Hepatocyte (in vitro differentiated cells): ENCODE results near the gene ADGRG4. TPM values are rescaled to one million over a fixed set of nuclear protein-coding genes. Genes with fewer than 3 reads are reported as not detected.

Experiments
- DNase-seq: peaks from one replicate; pipeline ENCODE4 v3.0.0-alpha.2; 2016; ENCODE audit warnings: low spot score
- H2AFZ ChIP-seq: fragments of 200-600 bp; sonication (generic); 2 replicates; pipeline ENCODE4 v1.6.0; 2016; ENCODE audit warnings: antibody characterized with exemption, mild to moderate bottlenecking
- H3K27ac ChIP-seq: fragments of 200-600 bp; sonication (generic); 2 replicates; pipeline ENCODE4 v1.5.1; 2016; ENCODE audit warnings: mild to moderate bottlenecking
- H3K27me3 ChIP-seq: fragments of 200-600 bp; sonication (generic); 2 replicates; pipeline ENCODE4 v1.6.1; 2016
- H3K36me3 ChIP-seq: fragments of 200-600 bp; sonication (generic); replicated peaks from 2 replicates; pipeline ENCODE4 v1.5.1; 2016; ENCODE audit warnings: low read depth; ENCODE audit not compliant: insufficient read depth
- H3K4me1 ChIP-seq: fragments of 200-600 bp; sonication (generic); 2 replicates; pipeline ENCODE4 v1.5.1; 2016; ENCODE audit warnings: mild to moderate bottlenecking, moderate library complexity; ENCODE audit not compliant: insufficient read depth
- H3K4me2 ChIP-seq: fragments of 200-600 bp; sonication (generic); 2 replicates; pipeline ENCODE4 v1.6.0; 2016
- H3K4me3 ChIP-seq: fragments of 200-600 bp; sonication (generic); 2 replicates; pipeline ENCODE4 v1.5.1; 2016; ENCODE audit warnings: mild to moderate bottlenecking
- H3K79me2 ChIP-seq: fragments of 200-600 bp; sonication (generic); 2 replicates; pipeline ENCODE4 v1.6.0; 2017; ENCODE audit warnings: mild to moderate bottlenecking
- H3K9me2 ChIP-seq: fragments of 200-600 bp; sonication (generic); replicated peaks from 2 replicates; pipeline ENCODE4 v1.6.0; 2017; ENCODE audit warnings: mild to moderate bottlenecking; ENCODE audit not compliant: insufficient read depth
- H3K9me3 ChIP-seq: fragments of 200-600 bp; sonication (generic); 2 replicates; pipeline ENCODE4 v1.5.1; 2016; ENCODE audit warnings: low read depth, mild to moderate bottlenecking
- H4K20me1 ChIP-seq: fragments of 200-600 bp; sonication (generic); 2 replicates; pipeline ENCODE4 v1.6.0; 2016; ENCODE audit warnings: mild to moderate bottlenecking; ENCODE audit not compliant: insufficient read depth, poor library complexity, severe bottlenecking
- CTCF ChIP-seq: fragments of 200-600 bp; sonication (generic); IDR thresholded peaks from 2 replicates; pipeline ENCODE4 v1.5.1; 2016; ENCODE audit warnings: antibody characterized with exemption, mild to moderate bottlenecking; ENCODE audit not compliant: poor library complexity
- EZH2 ChIP-seq: fragments of 200-600 bp; sonication (generic); IDR thresholded peaks from 2 replicates; pipeline ENCODE4 v1.6.1; 2016; ENCODE audit warnings: antibody characterized with exemption, mild to moderate bottlenecking, borderline replicate concordance
- EZH2phosphoT487 ChIP-seq: fragments of 200-600 bp; sonication (generic); IDR thresholded peaks from one replicate; pipeline ENCODE4 v1.6.1; 2018; ENCODE audit warnings: antibody characterized with exemption, mild to moderate bottlenecking, low read depth, moderate library complexity; ENCODE audit not compliant: unreplicated experiment, severe bottlenecking
- WGBS: methylation state at CpG from one replicate; pipeline ENCODE4 v1.1.6; 2016; ENCODE audit warnings: low lambda C conversion rate; ENCODE audit errors: missing lambda C conversion rate; 5-methylcytosine and 5-hydroxymethylcytosine counted together
- polyA plus RNA-seq: library from polyadenylated mRNA; unstranded; fragments of >200 nt; fragmentation: Nextera tagmentation; extraction: Ambion mirVana; gene quantifications from 2 replicates; pipeline ENCODE4 v1.2.1, GENCODE V29; 2016
- total RNA-seq: library from RNA; depleted of rRNA; stranded (reverse); fragments of >200 nt; gene quantifications from 2 replicates; pipeline ENCODE4 v1.2.3, GENCODE V29; 2014

ADGRG4 gene
- total and polyA plus RNA-seq, 2 experiments from 2014 or later = 0.27 TPM; not detected in 1

- Histone ChIP-seq H4K20me1 (no peaks in the 10 kb centered on the region), H3K9me3 (no peaks in the 10 kb centered on the region), H3K36me3 (no peaks in the 10 kb centered on the region), H3K27ac (no peak overlapping the region), H3K4me2 (no peak overlapping the region), H3K4me1 (no peaks in the 10 kb centered on the region), H3K4me3 (no peak overlapping the region), H3K9me2 (no peaks in the 10 kb centered on the region), H2AFZ (no peak overlapping the region), H3K79me2 (no peaks in the 10 kb centered on the region), H3K27me3 (no peaks in the 10 kb centered on the region)
- no peak for TF ChIP-seq EZH2phosphoT487
- TF ChIP-seq CTCF = no peak
- no peak for DNase-seq
- WGBS = 55% methylated on average over 3 of the region's 3 CpGs
These were observed 3.7 kb downstream of the ADGRG4 start for GRCh38 chrX:136304493-136304892.

GRCh38 chrX:136306182-136306581 is 5.4 kb downstream of the ADGRG4 start:
- Histone ChIP-seq H2AFZ (no peak overlapping the region), H3K9me2 (no peaks in the 10 kb centered on the region), H3K4me3 (no peak overlapping the region), H3K4me1 (no peaks in the 10 kb centered on the region), H3K27ac (no peak overlapping the region), H3K4me2 (no peak overlapping the region), H3K27me3 (no peaks in the 10 kb centered on the region), H3K9me3 (no peaks in the 10 kb centered on the region), H3K36me3 (no peaks in the 10 kb centered on the region), H4K20me1 (no peaks in the 10 kb centered on the region), H3K79me2 (no peaks in the 10 kb centered on the region)
- WGBS = 76% methylated on average over 1 of the region's 1 CpG
- TF ChIP-seq CTCF (no peak), EZH2 (no peak), EZH2phosphoT487 (no peak)
- DNase-seq = no peak

- H3K4me2 ChIP-seq = no peak overlapping the region
- H3K27ac ChIP-seq = no peak overlapping the region
- H4K20me1 ChIP-seq = no peaks in the 10 kb centered on the region
- H3K79me2 ChIP-seq = no peaks in the 10 kb centered on the region
- H3K9me3 ChIP-seq = no peaks in the 10 kb centered on the region
- no peaks in the 10 kb centered on the region for H3K4me1 ChIP-seq
- no peak overlapping the region for H2AFZ ChIP-seq
- H3K9me2 ChIP-seq = no peaks in the 10 kb centered on the region
- H3K27me3 ChIP-seq = no peaks in the 10 kb centered on the region
- TF ChIP-seq EZH2phosphoT487 (no peak), CTCF (no peak), EZH2 (no peak)
- 41% methylated on average over 1 of the region's 1 CpG for WGBS
- no peak overlapping the region for H3K4me3 ChIP-seq
- H3K36me3 ChIP-seq = no peaks in the 10 kb centered on the region
- DNase-seq = no peak
These were observed 6.7 kb downstream of the ADGRG4 start for GRCh38 chrX:136307471-136307870.

GRCh38 chrX:136310411-136310810 is 9.6 kb downstream of the ADGRG4 start:
- Histone ChIP-seq H3K9me2 (no peaks in the 10 kb centered on the region), H3K4me2 (no peak overlapping the region), H3K4me1 (no peaks in the 10 kb centered on the region), H3K4me3 (no peak overlapping the region), H2AFZ (no peak overlapping the region), H3K9me3 (no peaks in the 10 kb centered on the region), H3K36me3 (no peaks in the 10 kb centered on the region), H3K27ac (no peak overlapping the region), H3K79me2 (no peaks in the 10 kb centered on the region), H4K20me1 (no peaks in the 10 kb centered on the region), H3K27me3 (no peaks in the 10 kb centered on the region)
- DNase-seq = no peak
- no peak for TF ChIP-seq EZH2phosphoT487
- TF ChIP-seq EZH2 = no peak
- TF ChIP-seq CTCF = no peak
- 60% methylated on average over 2 of the region's 2 CpGs for WGBS
